Measurements from ENCODE around the gene SC5D. TPM values are rescaled to one million over a fixed set of nuclear protein-coding genes. Genes with fewer than 3 reads are reported as not detected.

SC5D gene
- total RNA-seq, 1 donor from 2014 or later, result 22.9 TPM

GRCh38 chr11:121268581-121268980, 24.0 kb upstream of the SC5D start:
- Mint-ChIP-seq H3K9me3 (peaks cover under 1% of the 10 kb centered on the region), H3K27me3 (peaks cover 60% of the 10 kb centered on the region), H3K36me3 (ENCODE audit: low read depth) (no peaks in the 10 kb centered on the region), H3K27ac (no peak overlapping the region), H3K4me1 (peaks cover 4% of the 10 kb centered on the region), H3K4me3 (no peak overlapping the region)
- no peak for DNase-seq
- intact Hi-C loops (cut with micrococcal nuclease), result no loop called here

GRCh38 chr11:121270001-121270678, 22.4 kb upstream of the SC5D start:
- peaks cover 60% of the 10 kb centered on the region for H3K27me3 Mint-ChIP-seq

GRCh38 chr11:121274332-121274991, 18.1 kb upstream of the SC5D start:
- Mint-ChIP-seq H3K27me3 (peaks cover 55% of the 10 kb centered on the region), H3K36me3 (ENCODE audit: low read depth) (no peaks in the 10 kb centered on the region), H3K27ac (no peak overlapping the region), H3K4me1 (no peaks in the 10 kb centered on the region), H3K4me3 (no peak overlapping the region), H3K9me3 (peaks cover 31% of the 10 kb centered on the region)
- no peak for DNase-seq
- intact Hi-C loops (cut with micrococcal nuclease), result no loop called here

More at GRCh38 chr11:121270001-121270678, 22.4 kb upstream of the SC5D start:
- no peak for DNase-seq
- H3K36me3 Mint-ChIP-seq (ENCODE audit: low read depth), result no peaks in the 10 kb centered on the region
- intact Hi-C loops (cut with micrococcal nuclease), result no loop called here
- H3K4me3 Mint-ChIP-seq, result no peak overlapping the region
- peaks cover 4% of the 10 kb centered on the region for H3K4me1 Mint-ChIP-seq
- H3K9me3 Mint-ChIP-seq, result peaks cover 1% of the 10 kb centered on the region
- H3K27ac Mint-ChIP-seq, result no peak overlapping the region

GRCh38 chr11:121281698-121282097, 10.9 kb upstream of the SC5D start:
- no peaks in the 10 kb centered on the region for H3K36me3 Mint-ChIP-seq (ENCODE audit: low read depth)
- H3K4me1 Mint-ChIP-seq, result no peaks in the 10 kb centered on the region
- H3K27me3 Mint-ChIP-seq, result peaks cover 55% of the 10 kb centered on the region
- H3K27ac Mint-ChIP-seq, result no peak overlapping the region
- no peak overlapping the region for H3K4me3 Mint-ChIP-seq
- intact Hi-C loops (cut with micrococcal nuclease), result no loop called here
- DNase-seq, result no peak
- peaks cover 31% of the 10 kb centered on the region for H3K9me3 Mint-ChIP-seq

- Mint-ChIP-seq H3K4me3 (no peak overlapping the region), H3K4me1 (no peaks in the 10 kb centered on the region), H3K27ac (no peak overlapping the region), H3K36me3 (ENCODE audit: low read depth) (no peaks in the 10 kb centered on the region), H3K27me3 (peaks cover 60% of the 10 kb centered on the region), H3K9me3 (peaks cover 33% of the 10 kb centered on the region)
- intact Hi-C loops (cut with micrococcal nuclease), result no loop called here
- DNase-seq, result no peak
Observed at GRCh38 chr11:121282386-121282785, 10.2 kb upstream of the SC5D start.

GRCh38 chr11:121282886-121283502, 9.6 kb upstream of the SC5D start:
- no peaks in the 10 kb centered on the region for H3K36me3 Mint-ChIP-seq (ENCODE audit: low read depth)
- peaks cover 28% of the 10 kb centered on the region for H3K9me3 Mint-ChIP-seq
- no peaks in the 10 kb centered on the region for H3K4me1 Mint-ChIP-seq
- DNase-seq, result no peak
- no peak overlapping the region for H3K27ac Mint-ChIP-seq
- peaks cover 59% of the 10 kb centered on the region for H3K27me3 Mint-ChIP-seq
- no peak overlapping the region for H3K4me3 Mint-ChIP-seq
- intact Hi-C loops (cut with micrococcal nuclease), result no loop called here

GRCh38 chr11:121291319-121291718, 1.3 kb upstream of the SC5D start:
- intact Hi-C loops (cut with micrococcal nuclease), result loop anchor here (5.0 kb wide), 1 partner anchor 54 kb away; no protein-coding TSS in a partner anchor
- no peak overlapping the region for H3K27ac Mint-ChIP-seq
- H3K36me3 Mint-ChIP-seq (ENCODE audit: low read depth), result peaks cover 5% of the 10 kb centered on the region
- H3K4me3 Mint-ChIP-seq, result no peak overlapping the region
- H3K4me1 Mint-ChIP-seq, result peaks cover 20% of the 10 kb centered on the region
- peaks cover 15% of the 10 kb centered on the region for H3K9me3 Mint-ChIP-seq
- no peak for DNase-seq
- peaks cover 19% of the 10 kb centered on the region for H3K27me3 Mint-ChIP-seq

- Mint-ChIP-seq H3K36me3 (ENCODE audit: low read depth) (peaks cover 9% of the 10 kb centered on the region), H3K9me3 (peaks cover 15% of the 10 kb centered on the region), H3K27me3 (peaks cover 14% of the 10 kb centered on the region), H3K4me3 (peak overlapping the region; percentile 91), H3K27ac (peak overlapping the region; percentile 92), H3K4me1 (peaks cover 20% of the 10 kb centered on the region)
- no peak for DNase-seq
- intact Hi-C loops (cut with micrococcal nuclease), result loop anchor here (1.0 to 5.0 kb wide), 3 partner anchors 19 to 55 kb away; no protein-coding TSS in a partner anchor
Observed at GRCh38 chr11:121291896-121292494, 576 bp upstream of the SC5D start.

- intact Hi-C loops (cut with micrococcal nuclease), result loop anchor here (2.0 to 5.0 kb wide), 2 partner anchors 36 to 56 kb away; no protein-coding TSS in a partner anchor
- peak overlapping the region; percentile 92 for H3K27ac Mint-ChIP-seq
- H3K36me3 Mint-ChIP-seq (ENCODE audit: low read depth), result peaks cover 13% of the 10 kb centered on the region
- H3K4me1 Mint-ChIP-seq, result peaks cover 22% of the 10 kb centered on the region
- H3K9me3 Mint-ChIP-seq, result peaks cover 9% of the 10 kb centered on the region
- no peak for DNase-seq
- H3K4me3 Mint-ChIP-seq, result peak overlapping the region; percentile 91
- peaks cover 7% of the 10 kb centered on the region for H3K27me3 Mint-ChIP-seq
Observed at GRCh38 chr11:121293288-121293594, 670 bp downstream of the SC5D start.

- H3K27me3 Mint-ChIP-seq, result peaks cover 2% of the 10 kb centered on the region
- H3K9me3 Mint-ChIP-seq, result no peaks in the 10 kb centered on the region
Observed at GRCh38 chr11:121295246-121296029, 2.9 kb downstream of the SC5D start.

GRCh38 chr11:121297872-121298271, 5.3 kb downstream of the SC5D start:
- Mint-ChIP-seq H3K9me3 (no peaks in the 10 kb centered on the region), H3K36me3 (ENCODE audit: low read depth) (peaks cover 21% of the 10 kb centered on the region), H3K27ac (no peak overlapping the region), H3K4me3 (no peak overlapping the region), H3K27me3 (no peaks in the 10 kb centered on the region), H3K4me1 (peaks cover 25% of the 10 kb centered on the region)
- intact Hi-C loops (cut with micrococcal nuclease), result no loop called here
- DNase-seq, result no peak

More at GRCh38 chr11:121295246-121296029, 2.9 kb downstream of the SC5D start:
- intact Hi-C loops (cut with micrococcal nuclease), result no loop called here
- Mint-ChIP-seq H3K4me1 (peaks cover 26% of the 10 kb centered on the region), H3K27ac (no peak overlapping the region), H3K36me3 (ENCODE audit: low read depth) (peaks cover 15% of the 10 kb centered on the region), H3K4me3 (no peak overlapping the region)
- no peak for DNase-seq

- intact Hi-C loops (cut with micrococcal nuclease), result no loop called here
- no peaks in the 10 kb centered on the region for H3K9me3 Mint-ChIP-seq
- H3K4me1 Mint-ChIP-seq, result peaks cover 22% of the 10 kb centered on the region
- no peak overlapping the region for H3K4me3 Mint-ChIP-seq
- H3K27me3 Mint-ChIP-seq, result no peaks in the 10 kb centered on the region
- DNase-seq, result no peak
- H3K27ac Mint-ChIP-seq, result no peak overlapping the region
- peaks cover 26% of the 10 kb centered on the region for H3K36me3 Mint-ChIP-seq (ENCODE audit: low read depth)
Observed at GRCh38 chr11:121298774-121299173, 6.2 kb downstream of the SC5D start.

GRCh38 chr11:121299417-121299816, 6.8 kb downstream of the SC5D start:
- H3K4me3 Mint-ChIP-seq, result no peak overlapping the region
- no peak for DNase-seq
- peaks cover 22% of the 10 kb centered on the region for H3K4me1 Mint-ChIP-seq
- no peak overlapping the region for H3K27ac Mint-ChIP-seq
- H3K27me3 Mint-ChIP-seq, result no peaks in the 10 kb centered on the region
- no peaks in the 10 kb centered on the region for H3K9me3 Mint-ChIP-seq
- H3K36me3 Mint-ChIP-seq (ENCODE audit: low read depth), result peaks cover 30% of the 10 kb centered on the region
- intact Hi-C loops (cut with micrococcal nuclease), result no loop called here
